ENCODE results near the gene CALM3.

CALM3 gene

DNA sequence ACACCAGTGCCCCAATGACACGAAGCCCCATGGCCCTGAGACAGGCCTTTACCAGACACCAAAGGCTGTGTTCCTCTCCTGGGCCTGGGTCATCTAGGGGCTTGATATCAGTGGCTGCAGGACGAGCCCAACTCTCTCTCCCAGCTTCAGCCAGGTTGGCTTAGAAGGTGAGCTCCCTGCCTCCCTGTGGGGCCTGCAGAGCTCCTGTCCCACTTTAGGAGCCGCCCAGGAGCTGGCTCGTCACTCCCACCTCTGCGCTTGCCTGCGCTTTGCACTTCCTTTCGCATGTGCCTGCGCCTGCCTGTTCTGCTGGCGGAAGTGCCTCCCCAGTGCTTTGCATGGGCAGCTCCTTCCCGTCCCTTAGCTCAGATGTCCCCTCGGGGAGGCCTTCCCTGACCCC is 4.9 kb downstream of the CALM3 start:
- Histone ChIP-seq H3K27ac (no peak overlapping the region), H3K4me1 (ENCODE audit: control insufficient read depth in 1 of 2, insufficient read depth in 1 of 2, low read depth in 1 of 2, low read length in 1 of 2) (peaks cover 22 to 24% of the 10 kb centered on the region in 2 experiments), H3K27me3 (no peaks in the 10 kb centered on the region), H3K4me3 (ENCODE audit: low read depth in 1 of 2, low read length in 1 of 2) (no peak overlapping the region), H3K9me3 (no peaks in the 10 kb centered on the region), H3K36me3 (peaks cover 62% of the 10 kb centered on the region)
- TF ChIP-seq, protein P1, sequence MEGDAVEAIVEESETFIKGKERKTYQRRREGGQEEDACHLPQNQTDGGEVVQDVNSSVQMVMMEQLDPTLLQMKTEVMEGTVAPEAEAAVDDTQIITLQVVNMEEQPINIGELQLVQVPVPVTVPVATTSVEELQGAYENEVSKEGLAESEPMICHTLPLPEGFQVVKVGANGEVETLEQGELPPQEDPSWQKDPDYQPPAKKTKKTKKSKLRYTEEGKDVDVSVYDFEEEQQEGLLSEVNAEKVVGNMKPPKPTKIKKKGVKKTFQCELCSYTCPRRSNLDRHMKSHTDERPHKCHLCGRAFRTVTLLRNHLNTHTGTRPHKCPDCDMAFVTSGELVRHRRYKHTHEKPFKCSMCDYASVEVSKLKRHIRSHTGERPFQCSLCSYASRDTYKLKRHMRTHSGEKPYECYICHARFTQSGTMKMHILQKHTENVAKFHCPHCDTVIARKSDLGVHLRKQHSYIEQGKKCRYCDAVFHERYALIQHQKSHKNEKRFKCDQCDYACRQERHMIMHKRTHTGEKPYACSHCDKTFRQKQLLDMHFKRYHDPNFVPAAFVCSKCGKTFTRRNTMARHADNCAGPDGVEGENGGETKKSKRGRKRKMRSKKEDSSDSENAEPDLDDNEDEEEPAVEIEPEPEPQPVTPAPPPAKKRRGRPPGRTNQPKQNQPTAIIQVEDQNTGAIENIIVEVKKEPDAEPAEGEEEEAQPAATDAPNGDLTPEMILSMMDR (IDR thresholded peaks at IDR 0.05) = no peak

DNA sequence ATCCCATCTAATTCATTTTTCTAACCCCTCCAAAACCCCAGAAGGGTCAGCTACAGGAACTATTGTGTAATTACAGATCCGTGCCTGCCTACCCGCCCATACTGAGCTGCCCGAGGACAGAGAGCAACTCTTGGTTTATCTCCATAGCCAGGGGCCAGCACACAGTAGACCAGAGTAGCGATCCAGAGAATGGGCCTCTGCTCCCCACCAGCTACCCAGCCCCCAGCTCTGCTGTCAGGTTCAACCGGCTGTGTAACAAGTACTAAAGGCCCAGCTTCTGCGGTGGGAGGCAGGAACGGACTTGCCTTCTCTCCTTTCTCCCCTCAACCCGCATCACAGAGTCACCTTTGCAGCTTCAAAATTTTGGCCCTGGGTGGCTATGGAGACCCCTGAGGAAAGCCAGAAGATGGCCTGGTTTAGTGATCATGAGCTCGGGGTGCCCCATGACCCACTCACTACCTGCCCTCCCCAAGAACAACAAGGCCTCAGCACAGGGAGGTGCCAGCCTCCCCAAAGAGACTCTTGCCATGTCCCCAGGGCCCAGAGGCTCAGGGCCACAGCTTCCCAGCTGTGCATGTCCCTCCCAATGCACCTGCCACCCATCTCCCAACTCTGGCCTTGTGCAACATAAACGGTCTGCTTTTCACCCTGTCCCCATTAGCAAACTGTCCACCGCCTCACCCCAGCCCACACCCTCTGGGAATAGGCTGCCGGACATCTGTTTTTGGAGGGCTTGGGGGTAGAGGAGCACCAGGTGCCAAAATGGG is 5.7 kb downstream of the CALM3 start:
- Histone ChIP-seq H3K36me3 (peaks cover 62% of the 10 kb centered on the region), H3K9me3 (no peaks in the 10 kb centered on the region), H3K4me3 (ENCODE audit: low read depth in 1 of 2, low read length in 1 of 2) (no peak overlapping the region), H3K4me1 (ENCODE audit: control insufficient read depth in 1 of 2, insufficient read depth in 1 of 2, low read depth in 1 of 2, low read length in 1 of 2) (peaks cover 19 to 20% of the 10 kb centered on the region in 2 experiments), H3K27ac (no peak overlapping the region), H3K27me3 (peaks cover 5% of the 10 kb centered on the region)
- TF ChIP-seq, protein P1 (IDR thresholded peaks at IDR 0.05) = no peak

DNA sequence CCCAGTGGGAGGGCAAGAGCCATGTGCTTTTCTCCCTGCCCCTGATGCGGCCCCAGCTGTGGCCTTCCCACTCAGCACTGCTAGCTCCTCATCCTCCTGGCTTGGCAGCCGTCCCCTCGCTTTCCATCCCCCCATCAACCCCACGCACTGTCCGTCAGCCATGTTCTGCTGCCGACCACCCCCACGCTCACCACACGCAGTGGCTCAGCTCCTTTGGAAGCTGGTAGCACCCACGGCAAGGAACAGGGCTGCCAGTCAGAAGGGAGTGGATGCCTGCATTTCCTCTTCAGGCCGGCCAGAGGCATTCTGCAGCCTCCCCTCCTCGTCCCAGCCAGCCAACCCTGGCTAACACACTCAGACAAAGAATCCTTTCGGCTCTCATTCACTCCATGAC is 6.3 kb downstream of the CALM3 start:
- H3K4me3 ChIP-seq (ENCODE audit: low read depth in 1 of 2, low read length in 1 of 2) = no peak overlapping the region
- peaks cover 62% of the 10 kb centered on the region for H3K36me3 ChIP-seq
- TF ChIP-seq, protein P1 (IDR thresholded peaks at IDR 0.05) = no peak
- no peaks in the 10 kb centered on the region for H3K9me3 ChIP-seq
- H3K27ac ChIP-seq = no peak overlapping the region
- H3K27me3 ChIP-seq = peaks cover 11% of the 10 kb centered on the region
- peaks cover 13 to 14% of the 10 kb centered on the region in 2 experiments for H3K4me1 ChIP-seq (ENCODE audit: control insufficient read depth in 1 of 2, insufficient read depth in 1 of 2, low read depth in 1 of 2, low read length in 1 of 2)

DNA sequence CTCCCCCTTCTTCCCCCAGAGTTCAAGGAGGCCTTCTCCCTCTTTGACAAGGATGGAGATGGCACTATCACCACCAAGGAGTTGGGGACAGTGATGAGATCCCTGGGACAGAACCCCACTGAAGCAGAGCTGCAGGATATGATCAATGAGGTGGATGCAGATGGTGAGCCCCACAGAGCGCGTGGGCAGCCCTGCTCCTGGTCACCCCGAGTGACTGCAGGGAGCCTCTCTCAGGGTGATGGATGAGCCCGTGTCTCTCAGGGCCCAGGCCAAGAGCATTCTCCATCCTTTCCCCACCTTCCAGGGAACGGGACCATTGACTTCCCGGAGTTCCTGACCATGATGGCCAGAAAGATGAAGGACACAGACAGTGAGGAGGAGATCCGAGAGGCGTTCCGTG is 7.0 kb downstream of the CALM3 start:
- no peak overlapping the region for H3K27ac ChIP-seq
- peaks cover 5 to 6% of the 10 kb centered on the region in 2 experiments for H3K4me1 ChIP-seq (ENCODE audit: control insufficient read depth in 1 of 2, insufficient read depth in 1 of 2, low read depth in 1 of 2, low read length in 1 of 2)
- TF ChIP-seq, protein P1 (IDR thresholded peaks at IDR 0.05) = no peak
- H3K4me3 ChIP-seq (ENCODE audit: low read depth in 1 of 2, low read length in 1 of 2) = no peak overlapping the region
- peaks cover 62% of the 10 kb centered on the region for H3K36me3 ChIP-seq
- H3K27me3 ChIP-seq = peaks cover 13% of the 10 kb centered on the region
- no peaks in the 10 kb centered on the region for H3K9me3 ChIP-seq

DNA sequence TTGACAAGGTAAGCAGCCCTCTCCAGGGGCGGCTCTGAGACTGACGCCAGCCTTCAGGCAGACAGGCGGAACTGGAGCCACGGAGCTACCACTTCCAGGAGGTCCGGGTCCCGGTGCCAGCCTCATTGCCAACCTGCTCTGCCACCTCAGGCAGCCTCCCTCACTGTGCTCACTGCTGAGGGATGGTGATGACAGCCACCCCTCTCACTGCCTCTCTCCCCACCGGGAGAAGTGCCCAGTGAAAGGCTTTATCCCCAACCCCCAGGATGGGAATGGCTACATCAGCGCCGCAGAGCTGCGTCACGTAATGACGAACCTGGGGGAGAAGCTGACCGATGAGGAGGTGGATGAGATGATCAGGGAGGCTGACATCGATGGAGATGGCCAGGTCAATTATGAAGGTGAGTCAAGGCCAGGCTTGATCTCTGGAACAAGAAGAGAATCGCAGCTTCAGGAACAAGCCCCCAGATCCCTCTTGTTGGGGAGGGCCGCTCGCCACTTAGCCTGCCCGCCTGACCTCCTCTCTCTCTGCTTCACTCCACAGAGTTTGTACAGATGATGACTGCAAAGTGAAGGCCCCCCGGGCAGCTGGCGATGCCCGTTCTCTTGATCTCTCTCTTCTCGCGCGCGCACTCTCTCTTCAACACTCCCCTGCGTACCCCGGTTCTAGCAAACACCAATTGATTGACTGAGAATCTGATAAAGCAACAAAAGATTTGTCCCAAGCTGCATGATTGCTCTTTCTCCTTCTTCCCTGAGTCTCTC is 7.6 kb downstream of the CALM3 start:
- Histone ChIP-seq H3K9me3 (no peaks in the 10 kb centered on the region), H3K27ac (no peak overlapping the region), H3K27me3 (peaks cover 13% of the 10 kb centered on the region), H3K4me1 (ENCODE audit: control insufficient read depth in 1 of 2, insufficient read depth in 1 of 2, low read depth in 1 of 2, low read length in 1 of 2) (peaks cover 4% of the 10 kb centered on the region in 2 experiments), H3K36me3 (peaks cover 62% of the 10 kb centered on the region), H3K4me3 (ENCODE audit: low read depth in 1 of 2, low read length in 1 of 2) (no peak overlapping the region)
- TF ChIP-seq, protein P1 (IDR thresholded peaks at IDR 0.05) = no peak

Data from neutrophil (primary cell).